Measurements from ENCODE around the gene ADI1. TPM values are rescaled to one million over a fixed set of nuclear protein-coding genes. Genes with fewer than 3 reads are reported as not detected.

ADI1 gene
- total RNA-seq, 1 experiment from 2014 or later = 75.8 TPM

DNA sequence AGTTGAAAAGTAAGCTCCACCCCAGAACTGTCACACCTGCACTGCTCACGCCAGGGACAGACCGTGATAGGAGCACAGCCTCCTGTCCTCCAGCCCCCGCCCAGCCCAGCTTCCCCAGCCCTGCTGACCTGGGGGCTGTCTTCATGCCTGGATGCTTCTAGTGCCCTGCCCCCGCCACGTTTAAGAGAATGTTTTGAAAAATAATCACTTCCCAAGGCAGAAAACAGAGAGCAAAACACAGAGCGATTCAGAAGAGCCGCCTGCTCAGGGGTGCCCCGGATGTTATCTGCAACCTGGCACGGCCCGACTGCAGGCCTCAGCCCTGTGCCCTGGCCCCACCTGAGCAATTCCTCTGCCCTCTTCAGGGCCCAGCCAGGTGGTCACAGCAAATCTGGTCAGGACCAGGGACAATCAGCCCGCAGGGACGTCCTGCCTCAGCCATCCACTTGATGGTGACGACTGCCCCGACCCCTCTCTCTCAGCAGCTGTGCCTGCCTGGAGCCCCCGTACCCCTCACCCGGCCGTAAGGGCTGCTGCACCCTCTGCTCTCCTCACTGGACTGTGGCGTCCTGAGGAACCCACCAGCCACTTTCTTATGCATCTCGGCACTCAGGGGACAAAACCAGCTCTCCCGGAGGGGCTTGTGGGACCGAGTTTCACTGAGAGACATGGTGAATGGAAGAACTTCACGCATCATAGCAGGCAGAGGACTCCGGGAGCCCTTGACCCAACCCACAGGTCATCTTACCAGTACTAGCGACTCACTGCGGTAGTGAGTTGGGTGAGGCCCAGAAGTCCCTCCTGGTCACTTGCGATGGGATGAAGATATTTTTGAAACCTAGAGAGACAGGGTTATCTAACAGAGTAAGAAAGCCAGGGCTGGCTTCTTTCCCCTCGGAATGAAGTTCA is 30.2 kb downstream of the ADI1 start:
- no peaks in the 10 kb centered on the region for H3K9me3 ChIP-seq
- H3K4me3 ChIP-seq = no peak overlapping the region
- H3K36me3 ChIP-seq = no peaks in the 10 kb centered on the region
- no peaks in the 10 kb centered on the region for H3K27me3 ChIP-seq
- DNase-seq = no peak

DNA sequence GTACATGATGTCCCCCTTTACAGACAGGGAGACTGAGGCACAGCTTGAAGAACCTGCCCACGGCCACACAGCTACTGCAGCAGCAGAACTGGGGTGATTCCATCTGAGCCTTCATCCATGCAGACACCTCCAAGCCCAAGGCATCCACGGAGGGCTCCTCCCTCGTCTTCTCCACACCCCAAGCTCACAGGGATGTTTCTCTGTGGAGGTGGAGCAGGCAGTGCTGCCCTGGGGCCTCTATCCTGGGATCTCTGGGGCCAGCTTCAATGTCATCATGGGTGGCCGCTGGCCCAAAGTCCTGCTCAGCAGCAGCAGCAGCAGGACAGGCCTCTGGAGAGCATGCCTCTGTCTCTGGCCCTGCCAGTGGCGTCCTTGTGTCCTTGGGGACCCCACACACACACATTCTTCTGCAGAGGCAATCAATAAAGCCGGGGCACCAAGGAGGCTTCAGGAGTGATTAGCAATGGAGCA is 31.2 kb downstream of the ADI1 start:
- no peak for DNase-seq

GRCh38 chr2:3487432-3487831 is 31.9 kb downstream of the ADI1 start:
- Histone ChIP-seq H3K4me3 (no peak overlapping the region), H3K27me3 (no peaks in the 10 kb centered on the region), H3K36me3 (no peaks in the 10 kb centered on the region), H3K9me3 (no peaks in the 10 kb centered on the region)
- DNase-seq = no peak

More for the DNA sequence above, 31.2 kb downstream of the ADI1 start:
- Histone ChIP-seq H3K9me3 (no peaks in the 10 kb centered on the region), H3K36me3 (no peaks in the 10 kb centered on the region), H3K27me3 (no peaks in the 10 kb centered on the region), H3K4me3 (no peak overlapping the region)

- H3K27me3 ChIP-seq = no peaks in the 10 kb centered on the region
- H3K9me3 ChIP-seq = no peaks in the 10 kb centered on the region
- H3K36me3 ChIP-seq = no peaks in the 10 kb centered on the region
- DNase-seq = no peak
- no peak overlapping the region for H3K4me3 ChIP-seq
Observed at GRCh38 chr2:3487028-3487425, 32.3 kb downstream of the ADI1 start.

- H3K36me3 ChIP-seq = no peaks in the 10 kb centered on the region
- no peak for DNase-seq
- H3K4me3 ChIP-seq = no peak overlapping the region
- H3K27me3 ChIP-seq = no peaks in the 10 kb centered on the region
- no peaks in the 10 kb centered on the region for H3K9me3 ChIP-seq
Observed at GRCh38 chr2:3486047-3487027, 33.0 kb downstream of the ADI1 start.

DNA sequence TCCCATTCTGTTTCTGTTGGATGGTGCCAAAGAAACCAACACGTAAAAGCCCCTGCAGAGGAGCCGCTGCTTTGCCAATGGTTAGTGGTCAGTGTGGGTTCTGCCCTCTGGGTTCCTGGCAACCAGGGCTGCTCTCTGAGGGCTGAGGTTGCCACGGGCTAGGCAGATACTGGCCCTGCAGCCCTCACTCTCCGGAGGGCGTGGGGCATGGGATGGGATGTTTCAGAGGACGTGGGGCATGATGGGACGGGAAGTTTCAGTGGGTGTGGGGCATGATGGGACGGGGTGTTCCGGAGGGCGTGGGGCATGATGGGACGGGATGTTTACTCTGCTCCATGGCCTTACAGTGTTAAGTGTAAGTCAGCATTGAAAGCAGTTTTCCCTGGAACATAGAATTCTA is 34.2 kb downstream of the ADI1 start:
- Histone ChIP-seq H3K9me3 (no peaks in the 10 kb centered on the region), H3K36me3 (peaks cover 3% of the 10 kb centered on the region), H3K4me3 (no peak overlapping the region), H3K27me3 (no peaks in the 10 kb centered on the region)
- no peak for DNase-seq

DNA sequence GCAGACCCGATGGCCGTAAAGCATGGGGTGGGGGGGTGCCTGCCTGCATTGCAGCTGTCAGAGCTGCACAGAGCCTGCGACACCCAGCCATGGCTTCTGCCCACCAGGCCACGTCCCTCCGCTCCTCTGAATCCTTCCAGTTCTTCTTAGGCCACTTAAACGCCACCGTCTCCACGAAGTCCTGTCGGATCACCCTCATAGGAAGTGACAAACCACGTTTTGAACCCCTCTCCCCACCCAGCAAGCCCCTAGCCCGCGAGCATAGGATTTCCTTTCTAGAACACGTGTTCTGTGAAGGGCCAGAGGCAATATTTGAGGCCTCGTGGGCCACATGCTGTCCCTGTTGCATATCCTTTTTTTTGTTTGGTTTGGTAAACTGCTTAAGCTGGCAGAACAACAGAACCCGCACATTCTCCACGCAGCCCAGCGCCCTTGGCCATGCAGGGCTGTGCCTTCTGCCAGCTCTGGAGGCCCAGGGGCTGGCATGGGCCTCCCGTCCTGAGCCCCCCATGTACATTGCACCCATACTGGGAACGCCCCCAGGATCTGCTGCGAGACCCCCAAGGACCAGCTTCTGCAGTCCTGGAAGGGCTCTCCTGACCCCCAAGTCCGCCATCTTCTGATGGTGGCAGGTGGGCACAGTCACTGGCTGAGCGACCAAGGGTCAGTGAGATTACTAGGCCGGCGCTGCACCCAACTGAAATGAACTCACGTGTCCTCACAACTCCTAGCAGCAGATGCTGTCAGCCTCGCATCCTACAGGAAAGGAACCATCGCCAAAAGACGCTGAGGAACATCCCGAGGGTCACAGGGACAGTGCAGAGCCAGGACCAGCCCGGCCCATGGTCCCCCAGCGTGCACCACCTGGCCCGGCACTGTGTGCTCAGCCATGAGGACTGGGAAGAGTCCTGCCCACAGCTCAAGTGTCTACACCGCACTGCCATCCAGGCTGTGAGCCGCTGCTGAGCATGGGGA is 35.1 kb downstream of the ADI1 start:
- DNase-seq = no peak
- H3K27me3 ChIP-seq = no peaks in the 10 kb centered on the region
- H3K36me3 ChIP-seq = peaks cover 5% of the 10 kb centered on the region
- no peak overlapping the region for H3K4me3 ChIP-seq
- H3K9me3 ChIP-seq = no peaks in the 10 kb centered on the region

GRCh38 chr2:3483227-3483985 is 35.9 kb downstream of the ADI1 start:
- H3K4me3 ChIP-seq = no peak overlapping the region
- H3K36me3 ChIP-seq = peaks cover 5% of the 10 kb centered on the region
- DNase-seq = no peak
- no peaks in the 10 kb centered on the region for H3K9me3 ChIP-seq
- H3K27me3 ChIP-seq = no peaks in the 10 kb centered on the region

GRCh38 chr2:3482363-3482821 is 36.9 kb downstream of the ADI1 start:
- H3K4me3 ChIP-seq = no peak overlapping the region
- no peaks in the 10 kb centered on the region for H3K27me3 ChIP-seq
- DNase-seq = no peak
- peaks cover 5% of the 10 kb centered on the region for H3K36me3 ChIP-seq
- H3K9me3 ChIP-seq = no peaks in the 10 kb centered on the region

GRCh38 chr2:3481736-3482362 is 37.5 kb downstream of the ADI1 start:
- Histone ChIP-seq H3K36me3 (peaks cover 5% of the 10 kb centered on the region), H3K9me3 (no peaks in the 10 kb centered on the region), H3K27me3 (no peaks in the 10 kb centered on the region), H3K4me3 (no peak overlapping the region)
- no peak for DNase-seq

GRCh38 chr2:3481011-3481400 is 38.3 kb downstream of the ADI1 start:
- Histone ChIP-seq H3K36me3 (peaks cover 5% of the 10 kb centered on the region), H3K4me3 (no peak overlapping the region), H3K27me3 (no peaks in the 10 kb centered on the region), H3K9me3 (no peaks in the 10 kb centered on the region)
- DNase-seq = no peak

DNA sequence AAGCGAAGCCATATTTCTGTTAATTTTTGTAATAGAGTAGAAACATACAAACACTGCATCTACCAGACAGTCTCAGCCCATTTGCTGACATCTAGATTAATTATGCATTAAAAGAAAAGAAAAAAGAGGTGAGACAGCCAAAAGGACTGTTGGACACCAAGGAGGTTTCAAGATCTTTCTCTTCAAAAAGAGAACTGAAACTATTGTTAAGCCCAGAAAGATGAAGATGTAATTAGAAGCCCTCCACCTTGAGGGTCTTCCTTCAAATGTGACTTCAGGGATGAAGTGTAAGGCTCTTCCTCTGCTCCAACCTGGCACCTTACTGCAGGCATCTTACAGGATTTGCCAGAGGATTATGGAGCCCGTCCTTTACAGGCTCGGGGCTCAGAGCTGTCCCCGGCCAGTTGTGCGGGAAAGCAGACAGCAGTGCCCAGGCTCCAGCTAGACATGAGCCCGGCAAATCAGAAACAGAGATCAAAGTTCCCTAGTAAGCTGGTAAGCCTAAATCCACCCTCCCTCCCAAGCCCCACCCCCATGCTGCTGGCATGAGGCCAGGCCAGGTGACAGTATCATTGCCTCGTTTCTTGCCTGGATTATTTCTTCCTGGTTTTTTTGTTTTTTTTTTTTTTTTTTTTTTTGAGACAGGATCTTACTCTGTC is 38.9 kb downstream of the ADI1 start:
- H3K9me3 ChIP-seq = no peaks in the 10 kb centered on the region
- no peaks in the 10 kb centered on the region for H3K27me3 ChIP-seq
- no peak overlapping the region for H3K4me3 ChIP-seq
- H3K36me3 ChIP-seq = peaks cover 5% of the 10 kb centered on the region
- no peak for DNase-seq

DNA sequence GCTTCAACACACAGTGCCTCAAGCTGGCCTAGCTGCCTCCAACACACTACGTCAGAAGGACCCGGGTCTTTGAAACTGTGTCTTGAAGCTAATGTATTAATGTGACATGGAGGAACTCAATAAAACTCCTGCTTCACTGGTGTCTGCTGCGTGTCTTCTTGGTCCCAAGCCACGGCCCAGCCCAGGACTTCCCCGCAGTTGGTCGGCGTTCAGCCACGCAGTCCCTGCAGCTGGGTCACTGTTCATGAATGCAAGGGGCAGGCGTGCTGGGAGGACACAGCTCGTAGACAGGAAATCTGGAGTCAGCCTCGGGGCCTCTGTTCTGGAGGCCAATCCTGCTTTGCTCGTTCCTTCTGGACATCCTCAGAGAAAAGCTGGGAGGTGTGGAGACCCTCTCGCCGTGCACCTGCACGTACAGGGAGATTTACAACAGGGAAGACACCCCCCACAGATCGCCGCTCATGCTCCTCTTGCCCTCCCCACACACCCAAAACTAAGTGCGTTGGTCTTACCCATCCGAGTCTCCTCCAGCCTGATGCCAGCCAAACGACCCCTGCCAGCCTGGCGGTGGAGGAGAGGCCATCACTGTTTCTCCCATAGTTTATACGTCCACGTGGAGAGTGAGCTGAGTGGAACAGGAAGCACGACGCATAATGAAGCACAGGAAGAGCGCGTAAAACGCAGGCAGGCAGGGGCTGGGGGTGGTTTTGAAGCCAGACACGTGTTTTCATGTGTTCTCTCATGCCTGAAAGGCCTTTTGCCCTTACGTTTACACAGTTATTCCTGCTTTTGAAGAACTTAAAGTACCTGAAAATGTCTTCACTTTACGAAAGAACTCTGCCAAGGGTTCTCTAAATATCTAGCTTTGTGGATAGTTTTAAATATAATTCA is 39.7 kb downstream of the ADI1 start:
- no peaks in the 10 kb centered on the region for H3K9me3 ChIP-seq
- H3K4me3 ChIP-seq = no peak overlapping the region
- H3K36me3 ChIP-seq = peaks cover 5% of the 10 kb centered on the region
- no peaks in the 10 kb centered on the region for H3K27me3 ChIP-seq
- no peak for DNase-seq
